GM18870 (cell line): ENCODE data around the gene CIROP.

ENCODE experiments used
- ATAC-seq: cut with Tn5 transposase; IDR thresholded peaks from one replicate; pipeline ENCODE4 v1.9.1; 2021; ENCODE audit warnings: moderate library complexity; ENCODE audit not compliant: unreplicated experiment

The CIROP gene

DNA sequence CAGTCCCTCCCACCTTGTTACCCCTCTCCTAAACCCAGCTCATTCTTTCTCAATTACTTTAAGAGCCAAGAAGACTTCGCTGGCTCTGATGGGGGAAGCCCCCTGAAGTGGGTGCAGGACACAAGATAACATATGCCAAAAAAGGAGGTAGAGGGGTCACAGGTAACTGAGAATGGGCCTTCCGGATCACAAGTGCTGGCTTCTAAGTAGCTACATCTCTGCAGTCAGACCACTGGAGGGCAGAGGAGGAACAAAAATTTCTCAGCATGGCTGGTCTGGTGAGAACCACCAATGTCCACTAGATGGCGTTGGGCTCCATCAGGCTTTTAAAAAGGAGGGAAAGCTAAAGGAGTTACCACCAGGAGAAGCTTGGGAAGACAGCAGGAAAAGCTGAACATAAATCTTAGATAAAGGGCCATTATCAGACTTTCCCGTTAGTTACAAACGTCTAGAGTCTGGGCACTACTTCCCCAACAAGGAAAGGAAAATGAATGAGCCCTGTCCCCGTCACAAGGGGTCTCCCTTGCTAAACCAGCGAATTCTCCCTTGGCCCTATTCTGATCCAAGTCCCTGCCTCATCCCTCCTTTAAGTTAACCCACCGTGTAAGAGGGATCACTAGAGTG is 35.9 kb downstream of the CIROP start:
- peak; percentile 69 for ATAC-seq

DNA sequence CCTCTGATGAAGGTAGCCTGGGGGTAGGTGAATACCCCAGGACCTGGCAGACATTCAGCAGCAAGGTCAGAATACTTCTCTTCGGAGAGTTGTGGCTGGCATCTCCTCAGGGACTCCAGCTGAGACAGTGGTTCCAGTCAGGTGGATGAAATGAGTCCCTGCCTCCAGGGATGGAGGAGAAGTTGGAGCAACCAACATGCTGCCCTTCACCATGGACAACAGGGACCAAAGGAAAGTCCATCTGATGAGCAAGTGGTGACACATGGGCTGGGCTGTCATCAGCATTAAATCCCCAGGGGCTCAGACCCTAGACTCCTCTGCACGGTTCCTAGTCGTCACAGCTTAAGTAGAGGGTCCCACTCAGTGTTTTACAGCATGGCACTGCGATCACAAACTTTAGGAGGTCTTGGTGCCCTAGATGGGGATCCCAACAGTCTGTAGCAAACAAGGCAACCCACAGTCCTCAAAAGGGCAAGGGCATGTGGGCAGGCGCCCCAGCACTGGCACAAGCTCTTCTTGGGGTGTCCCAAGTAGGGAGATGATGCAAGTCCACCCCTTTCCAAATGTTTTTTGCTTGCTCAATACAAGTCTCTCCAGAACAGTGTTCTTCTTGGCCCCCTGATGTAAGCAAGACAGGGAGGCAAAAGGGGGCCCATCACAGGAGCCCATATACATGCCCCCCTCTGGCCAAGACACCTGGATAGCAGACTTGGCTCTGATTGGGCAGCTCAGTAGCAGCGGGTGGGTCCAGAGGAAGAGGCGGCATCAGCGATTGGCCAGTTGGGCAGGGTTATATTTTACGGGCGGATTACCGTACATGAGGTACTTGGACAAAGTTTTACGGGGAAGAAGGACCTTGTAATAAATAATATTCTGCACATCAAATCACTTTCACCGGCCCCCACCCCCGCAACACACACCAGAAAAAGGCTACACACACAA is 36.7 kb downstream of the CIROP start:
- ATAC-seq, result no peak

DNA sequence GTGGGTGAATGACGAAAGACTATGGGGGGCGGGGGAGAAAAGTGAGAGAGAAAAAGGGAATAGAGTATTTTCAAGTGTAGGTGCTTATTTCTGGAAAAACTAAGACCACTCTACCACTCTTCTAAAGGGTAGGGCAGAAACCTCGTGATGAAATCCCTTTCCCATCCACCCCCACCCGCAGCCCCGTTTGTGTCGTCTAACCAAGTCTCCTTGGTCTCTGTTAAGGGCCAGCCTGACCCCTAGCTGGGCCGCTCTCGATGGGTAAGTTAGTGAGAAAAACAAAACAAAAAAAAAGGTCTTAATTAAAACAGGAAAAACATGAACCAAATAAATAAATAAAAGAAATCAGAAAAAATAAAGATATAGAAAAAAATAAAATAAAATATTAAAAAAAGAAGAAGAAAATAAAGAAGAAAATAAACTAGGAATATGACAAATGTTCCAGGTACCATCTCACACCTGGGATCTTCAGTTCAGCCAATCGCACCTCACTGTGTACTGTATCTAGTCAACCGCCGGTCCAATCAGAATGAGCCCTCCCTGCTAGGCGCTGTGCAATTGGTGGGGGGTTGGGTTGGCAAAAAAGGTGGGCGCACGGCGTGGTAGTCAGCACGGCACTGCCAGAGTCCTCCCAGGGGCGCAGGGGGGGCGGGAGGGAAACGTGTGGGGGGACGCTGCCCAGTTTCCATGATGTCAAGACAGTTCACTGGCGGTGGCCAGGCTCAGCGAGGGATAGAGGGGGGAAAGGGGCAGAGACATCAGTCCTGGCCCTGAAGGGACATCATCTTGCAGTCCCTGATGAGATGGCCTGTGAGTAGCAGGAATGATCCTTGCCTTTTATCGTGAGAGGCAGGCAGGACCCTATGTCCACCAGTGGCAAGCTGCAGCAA is 37.7 kb downstream of the CIROP start:
- no peak for ATAC-seq

DNA sequence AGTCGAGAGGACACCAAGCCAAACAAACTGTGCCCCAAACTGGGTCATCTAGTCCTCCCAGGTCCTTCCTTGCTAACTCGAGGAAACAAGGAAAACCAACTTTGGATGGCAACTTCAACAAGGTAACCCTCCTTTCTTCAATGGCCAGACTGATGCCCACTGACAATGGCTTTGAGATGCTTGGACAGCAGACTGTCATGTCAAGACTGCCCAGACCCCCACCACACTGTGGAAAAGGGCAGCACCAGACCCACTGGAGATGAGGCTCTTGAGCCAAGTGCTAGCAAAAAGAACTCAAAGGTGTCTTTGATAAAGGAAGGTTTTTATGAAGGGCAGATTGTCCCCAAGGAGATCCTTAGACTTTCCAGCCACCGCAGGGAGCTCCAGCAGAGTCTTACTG is 38.4 kb downstream of the CIROP start:
- no peak for ATAC-seq

DNA sequence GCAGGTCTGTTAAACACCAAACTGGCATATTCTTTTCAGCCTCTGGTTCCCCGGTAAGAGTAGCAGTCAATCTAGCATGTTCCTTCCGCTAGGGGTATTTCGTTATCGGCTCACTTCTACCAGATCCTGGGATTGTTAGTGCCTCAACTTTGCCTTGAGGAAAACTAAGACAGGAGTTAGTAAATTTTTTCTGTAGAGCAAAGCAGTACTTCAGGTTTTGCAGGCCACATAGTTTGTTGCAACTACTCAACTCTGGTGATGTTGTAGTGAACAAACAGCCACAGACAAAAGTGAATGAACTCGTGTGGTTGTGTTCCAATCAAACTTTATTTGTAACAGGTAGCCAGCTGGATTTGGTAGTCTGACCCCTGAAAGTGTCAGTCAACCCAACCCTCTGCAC is 41.2 kb downstream of the CIROP start:
- ATAC-seq, result no peak

DNA sequence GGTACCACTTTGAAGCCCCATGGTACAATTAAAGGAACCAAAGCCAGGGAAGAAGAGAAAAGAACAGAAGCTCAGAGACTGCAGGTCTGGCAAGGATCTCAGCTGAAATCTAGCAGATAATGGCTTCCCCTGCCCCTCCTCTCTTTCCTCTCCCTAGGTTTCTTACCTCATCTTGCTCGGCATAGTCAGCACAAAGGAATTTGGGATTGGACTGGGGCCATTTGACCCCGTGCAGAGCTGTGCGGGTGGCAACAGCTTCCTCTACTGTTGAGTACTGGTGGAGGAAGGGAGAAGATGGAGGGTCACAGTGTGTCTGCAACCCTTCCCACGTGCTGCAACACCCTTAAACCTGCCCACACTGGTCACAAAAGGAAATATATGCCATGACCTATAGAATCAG is 42.8 kb downstream of the CIROP start:
- no peak for ATAC-seq

DNA sequence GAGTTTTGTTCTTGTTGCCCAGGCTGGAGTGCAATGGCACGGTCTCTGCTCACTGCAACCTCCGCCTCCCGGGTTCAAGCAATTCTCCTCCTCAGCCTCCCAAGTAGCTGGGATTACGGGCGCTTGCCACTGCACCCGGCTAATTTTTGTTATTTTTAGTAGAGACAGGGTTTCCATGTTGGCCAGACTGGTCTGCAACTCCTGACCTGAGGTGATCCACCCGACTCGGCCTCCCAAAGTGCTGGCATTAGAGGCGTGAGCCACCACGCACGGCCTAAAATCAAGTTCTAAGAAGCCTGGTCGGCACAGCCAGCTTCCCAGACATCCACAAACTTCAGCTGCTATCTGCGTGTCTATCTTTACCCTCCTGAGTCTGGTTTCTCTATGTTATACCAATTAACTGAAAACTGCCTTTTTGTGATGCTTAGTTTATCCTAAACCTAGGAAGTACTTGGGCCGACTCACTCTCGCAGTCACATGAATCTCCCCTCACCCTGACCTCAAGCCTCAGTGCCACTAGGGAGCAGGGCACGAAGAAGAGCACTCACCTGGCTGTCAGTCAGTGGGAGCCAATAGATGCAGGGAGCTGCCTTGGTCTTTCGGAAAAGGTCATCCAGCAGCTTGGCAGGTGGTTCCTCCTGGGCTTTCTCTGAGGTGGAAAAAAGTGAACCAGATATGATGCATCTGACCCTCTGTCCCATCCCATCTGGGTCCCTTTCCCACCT is 44.1 kb downstream of the CIROP start:
- no peak for ATAC-seq

DNA sequence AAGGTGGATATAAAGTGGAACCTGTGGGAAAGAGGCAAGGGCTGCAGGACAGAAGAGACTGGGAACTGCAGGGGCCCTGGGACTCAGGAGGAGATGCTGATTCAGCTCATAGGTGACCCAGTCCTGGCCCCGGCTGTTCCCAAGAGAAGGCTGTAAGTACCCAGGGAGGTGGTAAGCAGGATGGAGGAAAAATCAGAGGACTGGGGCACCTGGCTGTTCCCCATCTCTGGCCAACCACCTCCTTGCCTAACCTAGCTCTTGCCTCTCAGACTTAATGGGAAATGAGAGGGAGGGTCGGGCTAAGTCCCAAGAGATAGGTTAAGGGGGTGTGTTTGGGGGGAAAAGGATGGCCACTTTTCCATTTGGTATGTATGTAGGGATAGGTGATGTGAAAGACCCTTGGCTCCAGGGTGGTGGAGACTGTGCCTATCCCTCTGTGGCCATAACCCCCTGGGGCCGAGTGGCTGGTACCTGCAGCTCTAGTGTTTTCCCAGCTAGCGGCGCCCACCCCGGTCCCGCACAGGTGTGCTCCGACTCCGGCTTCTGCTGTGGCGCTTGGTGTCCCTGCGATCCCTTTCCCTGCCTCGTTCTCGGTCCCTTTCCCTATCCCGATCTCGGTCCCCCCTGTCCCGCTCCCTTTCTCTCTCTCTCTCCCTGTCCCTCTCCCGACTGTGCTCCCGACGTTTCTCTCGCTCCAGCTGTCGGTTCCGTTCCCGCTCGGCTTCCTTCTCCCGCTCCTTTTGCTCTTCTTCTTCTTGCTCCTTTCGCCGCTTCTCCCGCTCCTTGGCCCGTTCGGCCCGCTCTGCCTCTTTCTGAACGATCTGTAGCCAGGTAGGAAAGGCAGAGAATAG is 45.9 kb downstream of the CIROP start:
- ATAC-seq, result no peak

DNA sequence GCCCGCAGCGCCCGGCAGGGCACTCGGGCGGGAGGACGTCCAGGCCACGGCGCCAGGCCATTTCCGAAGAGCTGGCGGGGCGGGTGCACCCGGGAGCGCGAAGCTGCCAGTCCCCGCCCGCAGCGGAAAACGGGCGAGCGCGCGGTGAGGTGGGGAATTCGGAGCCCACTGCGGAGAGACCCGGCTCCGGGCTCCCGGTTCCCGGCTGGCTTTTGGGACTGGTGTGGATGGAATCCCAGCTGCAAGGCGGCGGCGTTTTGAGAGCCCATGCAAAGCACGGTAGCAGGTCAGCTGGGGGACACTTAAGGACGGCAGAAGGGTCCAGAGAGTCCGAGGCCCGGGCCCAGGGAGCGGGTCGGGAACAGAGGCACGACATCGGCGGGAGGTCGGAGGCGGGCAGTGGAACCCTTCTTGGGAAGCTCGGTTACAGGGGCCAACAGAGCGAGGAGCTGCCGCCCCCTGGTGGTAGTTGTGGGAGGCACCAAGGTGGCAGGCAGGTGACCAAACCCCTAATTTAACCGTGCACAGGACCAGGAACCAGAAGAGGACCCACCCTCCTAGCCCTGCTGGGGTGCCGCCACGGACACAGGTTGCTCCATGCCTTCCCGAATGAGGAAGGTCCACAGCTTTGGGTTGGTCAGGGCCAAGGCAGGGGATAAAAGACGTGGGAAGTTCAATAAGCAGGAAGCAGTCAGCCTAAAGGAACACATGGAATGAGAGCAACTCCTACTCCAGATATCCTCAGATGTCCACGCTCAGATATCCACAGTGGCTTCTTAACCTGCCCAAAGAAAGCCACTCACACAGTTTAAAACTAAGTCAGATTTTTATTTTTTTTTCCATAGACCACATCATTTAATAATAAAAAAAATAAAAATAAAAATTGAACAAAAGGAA is 46.8 kb downstream of the CIROP start:
- no peak for ATAC-seq

DNA sequence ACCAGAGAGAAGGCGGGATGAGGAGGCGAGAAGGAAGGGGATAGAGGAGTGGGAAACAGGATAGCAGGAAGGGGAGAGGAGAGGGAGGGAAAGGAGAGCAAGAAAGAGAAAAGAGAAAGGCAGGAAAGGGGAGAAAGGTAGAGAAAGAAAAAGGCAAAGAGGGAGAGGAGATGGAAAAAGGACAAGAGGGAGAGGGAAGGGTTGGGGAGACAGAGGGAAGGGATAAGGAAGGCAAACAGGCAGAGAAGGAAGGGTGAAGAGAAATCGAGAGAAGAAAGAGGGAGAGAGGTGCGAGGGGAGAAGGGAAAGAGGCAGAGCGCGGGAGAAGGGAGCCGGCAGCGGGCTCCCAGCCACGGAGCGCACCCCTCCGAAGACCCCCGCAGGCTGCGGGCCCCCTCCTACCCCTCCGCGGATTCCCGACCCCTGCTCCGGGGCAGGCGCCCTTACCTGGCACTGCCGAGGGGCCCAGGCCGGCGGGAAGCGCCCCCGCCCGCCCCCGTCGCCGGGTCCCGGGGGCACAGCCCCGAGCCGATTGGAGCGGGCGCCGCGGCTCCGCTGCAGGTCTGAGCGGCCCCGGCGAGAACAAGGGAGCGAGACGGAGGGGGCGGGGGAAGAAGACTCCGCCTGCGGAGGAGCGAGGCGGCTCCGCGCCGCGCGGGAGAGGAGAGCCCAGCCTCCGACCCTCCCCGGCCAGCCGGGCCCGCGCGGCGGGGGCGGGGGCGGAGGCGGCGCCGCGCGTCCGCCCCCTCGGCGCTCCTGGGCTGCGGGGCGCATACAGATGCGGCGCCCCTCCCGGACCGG is 47.6 kb downstream of the CIROP start, which contains the start of gene CDH24:
CDH24 (minus strand) TSS at position 565 of the 801 bp plus-strand sequence. CDS start 1,787 bp downstream, outside the sequence.
- no peak for ATAC-seq

DNA sequence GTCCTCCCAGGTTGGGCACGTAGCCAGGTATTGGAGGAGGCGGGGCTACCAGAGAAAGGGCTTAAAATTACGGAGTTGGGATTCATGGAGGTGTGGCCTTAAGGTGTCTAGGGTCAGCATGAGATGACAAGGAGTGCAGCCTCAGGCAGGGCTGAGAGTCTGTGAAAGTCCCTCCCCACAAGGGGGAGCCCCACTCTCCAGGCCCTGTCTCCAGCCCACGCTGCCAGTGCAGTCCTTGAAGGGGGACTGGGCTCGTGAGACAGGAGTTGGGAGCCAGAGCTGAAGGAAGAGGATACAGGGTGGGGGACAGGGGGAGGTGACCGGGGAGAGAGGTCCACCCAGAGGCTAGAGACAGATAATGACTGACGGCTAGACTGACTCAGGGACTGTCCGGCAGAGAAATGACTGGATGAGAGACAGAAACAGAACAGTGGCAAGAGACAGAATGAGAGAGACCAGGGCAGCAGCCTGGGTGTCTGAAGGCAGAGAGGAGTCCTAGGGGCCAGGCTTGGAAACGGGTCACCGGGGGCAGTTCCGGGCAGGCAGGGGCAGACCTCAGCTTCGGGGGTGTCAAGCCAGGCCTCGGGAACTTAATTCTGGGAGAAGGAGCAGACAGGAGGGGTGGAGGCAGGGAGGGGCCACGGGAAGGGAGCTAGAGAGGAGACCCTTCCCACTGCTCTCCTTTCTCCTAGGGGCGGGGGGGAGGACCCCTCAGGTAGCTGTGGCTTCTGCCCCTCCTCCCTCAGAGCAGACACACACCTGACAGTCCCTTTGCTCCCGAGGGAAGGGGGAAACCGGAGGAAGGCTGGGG is 48.4 kb downstream of the CIROP start:
- no peak for ATAC-seq

DNA sequence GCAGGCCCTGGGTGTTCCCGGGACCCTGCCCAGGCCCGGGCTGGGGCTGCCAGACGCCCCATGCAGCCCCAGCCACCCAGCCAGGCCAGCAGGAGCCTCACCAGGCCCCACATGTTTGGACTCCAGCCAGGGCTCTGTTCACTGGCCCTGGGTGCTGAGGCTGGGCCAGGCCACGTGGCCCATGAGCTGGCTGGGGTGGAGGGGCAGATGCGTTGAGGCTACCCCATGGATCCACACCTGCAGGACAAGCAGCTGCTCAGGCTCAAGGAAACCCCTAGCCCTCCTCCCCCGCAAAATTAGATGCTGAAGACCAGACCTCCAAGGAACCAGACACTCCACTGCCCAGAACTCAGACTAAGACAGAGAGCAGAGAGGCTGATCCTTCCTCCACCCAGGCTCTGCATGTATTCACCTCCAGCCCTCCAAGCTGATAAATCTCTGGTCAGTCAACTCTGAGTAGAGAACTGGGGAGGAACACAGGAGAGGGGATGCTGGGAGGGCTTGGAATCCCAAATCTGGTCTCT is 49.1 kb downstream of the CIROP start:
- no peak for ATAC-seq

DNA sequence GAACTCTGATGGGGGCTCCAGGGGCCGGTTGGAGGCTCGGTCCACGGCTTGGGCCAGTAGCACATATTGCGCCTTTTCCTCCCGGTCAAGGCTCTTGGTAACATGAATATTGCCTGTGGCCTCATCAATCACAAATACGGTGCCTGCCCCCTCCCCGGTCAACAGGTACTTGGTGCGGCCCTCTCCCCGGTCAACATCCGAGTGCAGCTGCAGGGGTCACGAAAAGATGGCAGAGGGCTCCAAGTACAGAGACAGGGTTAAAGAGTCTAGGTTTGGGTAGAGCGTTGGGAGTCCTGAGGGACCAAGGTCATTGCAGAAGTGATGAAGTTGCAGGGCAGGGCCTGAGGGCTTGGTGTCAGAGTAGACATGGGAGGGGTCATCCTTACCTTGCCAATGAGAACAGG is 49.6 kb downstream of the CIROP start:
- ATAC-seq, result no peak

DNA sequence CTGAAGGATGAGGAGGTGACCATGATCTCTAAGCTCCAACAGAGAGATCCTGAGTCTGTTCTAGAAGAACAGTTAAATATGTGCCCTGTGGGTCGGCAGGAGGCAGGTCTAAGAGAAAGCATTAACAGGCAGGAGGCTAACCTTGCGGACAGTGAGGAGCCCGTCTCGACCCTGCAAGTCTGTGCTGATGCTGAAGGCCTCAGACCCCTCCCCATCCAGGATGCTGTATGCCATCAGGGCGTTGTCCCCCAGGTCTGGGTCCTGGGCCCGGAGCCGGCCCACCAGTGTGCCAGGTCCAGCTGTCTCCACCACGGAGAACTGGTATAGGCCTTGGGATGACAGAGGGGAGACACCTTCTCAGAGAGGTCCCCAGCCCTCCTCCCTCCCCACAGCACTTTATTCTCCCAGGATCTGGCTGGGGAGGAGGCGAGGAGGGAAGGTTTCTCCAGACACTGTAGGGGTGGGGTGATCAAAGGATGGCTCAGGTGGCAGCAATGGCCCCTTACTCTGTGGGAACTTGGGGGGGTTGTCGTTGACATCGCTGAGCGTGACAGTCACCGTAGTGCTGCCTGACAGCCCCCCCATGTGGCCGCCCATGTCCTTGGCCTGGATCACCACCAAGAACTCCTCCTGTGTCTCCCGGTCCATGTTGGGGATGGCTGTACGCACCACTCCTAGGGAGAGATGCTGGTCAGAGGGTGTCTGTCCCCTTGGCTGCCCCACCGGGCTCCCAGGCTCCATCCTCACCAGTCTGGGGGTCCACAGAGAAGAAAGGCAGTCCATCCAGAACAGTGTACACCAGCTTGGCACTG is 50.6 kb downstream of the CIROP start:
- no peak for ATAC-seq

DNA sequence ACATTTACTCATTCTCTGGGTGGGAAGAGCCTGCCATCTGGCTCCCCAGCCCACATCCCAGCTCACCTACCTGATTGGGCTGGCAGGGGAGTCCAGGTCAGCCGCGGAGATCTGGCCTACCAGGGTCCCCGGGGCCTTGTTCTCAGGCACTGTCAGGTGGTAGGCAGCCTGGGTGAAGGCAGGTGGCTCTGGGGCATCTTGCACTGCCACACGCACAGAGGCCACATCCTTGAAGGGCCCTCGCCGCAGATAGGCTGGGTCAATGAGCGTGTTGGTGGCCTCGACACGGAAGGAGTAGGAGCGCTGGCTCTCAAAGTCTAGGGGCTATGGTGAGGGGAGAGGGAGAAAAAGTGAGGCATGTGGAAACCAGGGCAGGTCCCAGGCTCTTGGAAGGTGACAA is 51.4 kb downstream of the CIROP start:
- ATAC-seq, result no peak

DNA sequence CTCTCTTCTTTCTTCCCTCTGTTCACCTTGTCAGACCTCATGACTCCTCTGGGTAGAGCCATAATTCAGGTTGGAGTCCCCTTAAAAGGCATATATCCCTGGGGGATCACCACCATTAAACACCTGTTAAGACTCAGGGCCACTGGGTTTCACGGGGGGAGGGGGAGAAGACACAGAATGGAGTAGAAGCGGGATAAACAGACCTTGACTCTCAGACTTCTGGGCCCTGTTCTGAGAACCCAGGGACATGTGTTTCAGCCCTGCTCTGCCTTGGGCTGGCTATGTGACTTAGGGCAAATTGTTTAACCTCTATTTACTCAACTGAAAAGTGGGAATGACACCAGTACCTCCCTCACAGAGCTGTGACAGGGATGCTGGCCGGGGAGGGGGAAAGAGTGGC is 52.1 kb downstream of the CIROP start:
- no peak for ATAC-seq
